ENCODE measurements around the gene MAB21L2. TPM values are rescaled to one million over a fixed set of nuclear protein-coding genes. Genes with fewer than 3 reads are reported as not detected.
"Not testable (repeated sequence)": the region's sequence is repeated elsewhere in the genome, so short reads cannot be mapped to it uniquely, and the experiment has no call there.

The MAB21L2 gene
- total and polyA plus RNA-seq, 3 donors from 2014 or later, result not detected

- Histone ChIP-seq H3K36me3 (ENCODE audit: low read depth, missing control alignments) (no peaks in the 10 kb centered on the region), H3K9me3 (no peaks in the 10 kb centered on the region), H3K27me3 (no peaks in the 10 kb centered on the region), H3K4me1 (no peaks in the 10 kb centered on the region), H3K27ac (no peak overlapping the region), H3K4me3 (no peak overlapping the region)
- 89 to 96% methylated on average over 3 of the region's 3 CpGs for WGBS, 2 donors
- no peak for DNase-seq
- intact Hi-C loops (cut with DNase I; ENCODE audit: low total_unique reads), result no loop called here
- TF ChIP-seq POLR2A (IDR thresholded peaks at IDR 0.05), result no peak
- no peak for TF ChIP-seq CTCF (IDR thresholded peaks at IDR 0.05)
These were observed 40.3 kb upstream of the MAB21L2 start for GRCh38 chr4:150541681-150542080.

- Histone ChIP-seq H3K4me1 (no peaks in the 10 kb centered on the region), H3K27ac (no peak overlapping the region), H3K27me3 (no peaks in the 10 kb centered on the region), H3K4me3 (no peak overlapping the region), H3K9me3 (no peaks in the 10 kb centered on the region), H3K36me3 (ENCODE audit: low read depth, missing control alignments) (no peaks in the 10 kb centered on the region)
- TF ChIP-seq CTCF (IDR thresholded peaks at IDR 0.05) (no peak), POLR2A (IDR thresholded peaks at IDR 0.05) (no peak)
- intact Hi-C loops (cut with DNase I; ENCODE audit: low total_unique reads), result no loop called here
- WGBS, 2 donors, result 49 to 63% methylated on average over 1 of the region's 1 CpG
- no peak for DNase-seq
These were observed 38.9 kb upstream of the MAB21L2 start for GRCh38 chr4:150543042-150543441.

GRCh38 chr4:150546286-150546685 is 35.7 kb upstream of the MAB21L2 start:
- Histone ChIP-seq H3K9me3 (no peaks in the 10 kb centered on the region), H3K36me3 (ENCODE audit: low read depth, missing control alignments) (no peaks in the 10 kb centered on the region), H3K4me3 (no peak overlapping the region), H3K27ac (no peak overlapping the region), H3K27me3 (no peaks in the 10 kb centered on the region), H3K4me1 (no peaks in the 10 kb centered on the region)
- DNase-seq, result no peak
- TF ChIP-seq CTCF (IDR thresholded peaks at IDR 0.05) (no peak), POLR2A (IDR thresholded peaks at IDR 0.05) (no peak)
- intact Hi-C loops (cut with DNase I; ENCODE audit: low total_unique reads), result no loop called here
- 66 to 74% methylated on average over 2 of the region's 2 CpGs for WGBS, 2 donors

- Histone ChIP-seq H3K4me1 (no peaks in the 10 kb centered on the region), H3K27me3 (no peaks in the 10 kb centered on the region), H3K4me3 (no peak overlapping the region), H3K36me3 (ENCODE audit: low read depth, missing control alignments) (no peaks in the 10 kb centered on the region), H3K9me3 (no peaks in the 10 kb centered on the region), H3K27ac (no peak overlapping the region)
- 80 to 82% methylated on average over 4 of the region's 4 CpGs for WGBS, 2 donors
- TF ChIP-seq POLR2A (IDR thresholded peaks at IDR 0.05) (no peak), CTCF (IDR thresholded peaks at IDR 0.05) (no peak)
- intact Hi-C loops (cut with DNase I; ENCODE audit: low total_unique reads), result no loop called here
- DNase-seq, result no peak
These were observed 34.7 kb upstream of the MAB21L2 start for GRCh38 chr4:150547154-150547838.

- H3K4me1 ChIP-seq, result not testable (repeated sequence)
These were observed 24.1 kb upstream of the MAB21L2 start for GRCh38 chr4:150557811-150558210.

More at GRCh38 chr4:150557811-150558210, 24.1 kb upstream of the MAB21L2 start:
- H3K27me3 ChIP-seq; DNase-seq; H3K4me3 ChIP-seq; intact Hi-C loops (cut with DNase I; ENCODE audit: low total_unique reads); H3K36me3 ChIP-seq (ENCODE audit: low read depth, missing control alignments); H3K9me3 ChIP-seq; H3K27ac ChIP-seq: not testable (repeated sequence)
- 98 to 99% methylated on average over 3 of the region's 3 CpGs for whole genome bisulfite sequencing, 2 donors

Data from testis (tissue), 3 donors.